Left kidney (tissue), 2 donors: ENCODE results near the gene NCAPG. TPM values are rescaled to one million over a fixed set of nuclear protein-coding genes. Genes with fewer than 3 reads are reported as not detected.
"Not testable (repeated sequence)": the region's sequence is repeated elsewhere in the genome, so short reads cannot be mapped to it uniquely, and the experiment has no call there.

Experiments
- DNase-seq: peaks from one replicate; pipeline ENCODE4 v3.0.0-alpha.2; 2013
- polyA plus RNA-seq: library from polyadenylated mRNA; unstranded; fragments of 120-200 nt; gene quantifications from one replicate; pipeline ENCODE4 v1.2.1, GENCODE V29; 2013; ENCODE audit not compliant: insufficient read length

NCAPG gene
- polyA plus RNA-seq, 1 donor, result 48.2 TPM

- no peak for DNase-seq
Observed at GRCh38 chr4:17788956-17789355, 21.8 kb upstream of the NCAPG start.

- DNase-seq, result no peak
Observed at GRCh38 chr4:17794730-17795129, 16.0 kb upstream of the NCAPG start.

GRCh38 chr4:17797808-17798207 lies 13.0 kb upstream of the NCAPG start:
- no peak for DNase-seq

GRCh38 chr4:17805580-17806155 lies 5.1 kb upstream of the NCAPG start:
- DNase-seq, result no peak

GRCh38 chr4:17807446-17807845 lies 3.3 kb upstream of the NCAPG start:
- no peak for DNase-seq

GRCh38 chr4:17809667-17810066 lies 1.1 kb upstream of the NCAPG start:
- DNase-seq, result no peak

- no peak for DNase-seq
Observed at GRCh38 chr4:17811078-17811603, 362 bp downstream of the NCAPG start.

- DNase-seq, result no peak
Observed at GRCh38 chr4:17812125-17812524, 1.3 kb downstream of the NCAPG start.

- DNase-seq, result no peak
Observed at GRCh38 chr4:17812801-17813200, 2.0 kb downstream of the NCAPG start.

GRCh38 chr4:17814140-17814539 lies 3.4 kb downstream of the NCAPG start:
- DNase-seq, result no peak

- DNase-seq, result no peak
Observed at GRCh38 chr4:17816142-17816541, 5.4 kb downstream of the NCAPG start.

- no peak for DNase-seq
Observed at GRCh38 chr4:17817027-17817426, 6.2 kb downstream of the NCAPG start.

- no peak for DNase-seq
Observed at GRCh38 chr4:17823871-17824669, 13.3 kb downstream of the NCAPG start.

GRCh38 chr4:17846266-17846665 lies 35.5 kb downstream of the NCAPG start:
- DNase-seq, result no peak

GRCh38 chr4:17850295-17850694 lies 39.5 kb downstream of the NCAPG start:
- not testable (repeated sequence) for DNase-seq

- no peak for DNase-seq
Observed at GRCh38 chr4:17851959-17852358, 41.2 kb downstream of the NCAPG start.

GRCh38 chr4:17854036-17854435 lies 43.3 kb downstream of the NCAPG start:
- no peak for DNase-seq

- no peak for DNase-seq
Observed at GRCh38 chr4:17859793-17860406, 49.1 kb downstream of the NCAPG start.

- DNase-seq, result not testable (repeated sequence)
Observed at GRCh38 chr4:17861906-17862305, 51.1 kb downstream of the NCAPG start.

- DNase-seq, result no peak
Observed at GRCh38 chr4:17865866-17866363, 55.1 kb downstream of the NCAPG start.

GRCh38 chr4:17866810-17867209 lies 56.0 kb downstream of the NCAPG start:
- no peak for DNase-seq

- DNase-seq, result no peak
Observed at GRCh38 chr4:17867276-17867675, 56.5 kb downstream of the NCAPG start.

- DNase-seq, result no peak
Observed at GRCh38 chr4:17869327-17869726, 58.5 kb downstream of the NCAPG start.
